RWPE2 (cell line): ENCODE data around the gene OR2V1.
"Not testable (repeated sequence)": the region's sequence is repeated elsewhere in the genome, so short reads cannot be mapped to it uniquely, and the experiment has no call there.

Source experiments
- ATAC-seq: fragments of 200-7000 bp; cut with Tn5 transposase; 3 replicates; pipeline ENCODE4 v1.9.1; 2021; ENCODE audit warnings: low read depth
- DNase-seq: peaks from one replicate; pipeline ENCODE4 v3.0.0-alpha.2; 2020; ENCODE audit warnings: low spot score
- H3K27ac ChIP-seq: fragments of 450-650 bp; 2 replicates; pipeline ENCODE4 v1.5.1; 2017; ENCODE audit warnings: mild to moderate bottlenecking; ENCODE audit not compliant: poor library complexity, severe bottlenecking
- H3K27me3 ChIP-seq: fragments of 250-450 bp; sonication (Bioruptor Pico); 2 replicates; pipeline ENCODE4 v1.5.1; 2021; ENCODE audit warnings: mild to moderate bottlenecking, moderate library complexity; ENCODE audit not compliant: insufficient read depth, poor library complexity, severe bottlenecking
- H3K36me3 ChIP-seq: fragments of 250-450 bp; sonication (Bioruptor Pico); 2 replicates; pipeline ENCODE4 v1.5.1; 2020; ENCODE audit warnings: low read depth, mild to moderate bottlenecking, moderate library complexity
- H3K4me1 ChIP-seq: fragments of 250-450 bp; sonication (Bioruptor Pico); 2 replicates; pipeline ENCODE4 v1.5.1; 2021; ENCODE audit warnings: mild to moderate bottlenecking, moderate library complexity; ENCODE audit not compliant: insufficient read depth, poor library complexity, severe bottlenecking
- H3K4me3 ChIP-seq: fragments of 250-450 bp; sonication (Bioruptor Pico); 2 replicates; pipeline ENCODE4 v1.5.1; 2021; ENCODE audit warnings: mild to moderate bottlenecking, moderate library complexity; ENCODE audit not compliant: severe bottlenecking
- H3K9me3 ChIP-seq: fragments of 250-450 bp; sonication (Bioruptor Pico); 2 replicates; pipeline ENCODE4 v1.5.1; 2021; ENCODE audit warnings: mild to moderate bottlenecking, moderate library complexity; ENCODE audit not compliant: severe bottlenecking
- CTCF ChIP-seq: fragments of 450-650 bp; IDR thresholded peaks from one replicate; pipeline ENCODE4 v1.5.1; 2017; ENCODE audit warnings: mild to moderate bottlenecking, moderate library complexity; ENCODE audit not compliant: poor library complexity, severe bottlenecking

The OR2V1 gene

DNA sequence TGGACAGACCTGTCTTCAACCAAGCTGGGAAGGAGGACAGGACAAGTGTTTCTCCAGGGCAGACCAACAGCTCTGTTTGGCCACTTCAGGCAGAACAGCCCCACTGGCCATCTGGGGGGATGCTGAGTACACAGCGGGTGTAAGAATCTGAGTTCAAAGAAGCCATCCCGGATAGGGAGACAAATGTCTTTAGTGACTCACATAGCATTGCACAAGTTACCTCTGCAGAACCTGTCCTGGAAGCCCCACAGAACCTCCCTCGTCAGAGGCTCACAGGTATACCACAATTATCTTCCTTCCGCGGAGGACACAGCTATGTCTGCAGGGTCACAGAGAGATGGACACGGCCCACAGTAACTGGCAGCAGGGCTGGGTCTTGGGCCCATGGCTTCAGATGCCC is 18.4 kb upstream of the OR2V1 start:
- Histone ChIP-seq H3K4me1 (peaks cover 30% of the 10 kb centered on the region), H3K9me3 (no peaks in the 10 kb centered on the region), H3K27me3 (no peaks in the 10 kb centered on the region), H3K27ac (no peak overlapping the region), H3K36me3 (no peaks in the 10 kb centered on the region), H3K4me3 (no peak overlapping the region)
- DNase-seq (no peak), ATAC-seq (peak; percentile 84)
- TF ChIP-seq CTCF = no peak

GRCh38 chr5:181146927-181147636 is 16.1 kb upstream of the OR2V1 start, which contains the start of gene OR2V2:
TSS of gene OR2V2 (plus strand) at chr5:181147586. CDS start at chr5:181154943, 7,357 bp downstream.
- not testable (repeated sequence) for H3K27me3 ChIP-seq, H3K4me3 ChIP-seq, H3K27ac ChIP-seq, H3K9me3 ChIP-seq, DNase-seq, ATAC-seq, H3K36me3 ChIP-seq
- H3K4me1 ChIP-seq = peaks cover 14% of the 10 kb centered on the region

DNA sequence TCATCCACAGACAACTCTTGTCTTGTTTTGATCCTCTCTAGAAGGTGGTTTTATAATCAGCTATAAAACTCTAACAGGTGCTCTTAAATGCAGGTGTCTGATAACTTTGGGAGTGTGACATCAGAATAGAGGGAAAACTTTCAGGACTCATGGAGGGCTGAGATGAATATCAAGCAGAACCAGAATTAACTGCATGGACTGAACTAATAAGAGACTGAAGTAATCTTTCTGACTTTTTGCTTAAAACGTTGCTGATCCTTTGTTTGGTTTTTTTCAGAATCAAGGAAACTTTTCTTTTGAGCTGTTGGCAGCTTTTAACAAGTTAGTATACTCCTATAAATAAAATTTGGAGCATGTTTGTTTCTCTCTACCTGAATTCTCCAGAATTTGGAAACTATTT is 14.2 kb upstream of the OR2V1 start:
- no peaks in the 10 kb centered on the region for H3K9me3 ChIP-seq
- no peak for TF ChIP-seq CTCF
- no peak for ATAC-seq

GRCh38 chr5:181142054-181142453 is 11.1 kb upstream of the OR2V1 start:
- Histone ChIP-seq H3K27me3 (peaks cover 3% of the 10 kb centered on the region), H3K4me3 (no peak overlapping the region), H3K36me3 (no peaks in the 10 kb centered on the region), H3K4me1 (no peaks in the 10 kb centered on the region), H3K27ac (no peak overlapping the region), H3K9me3 (no peaks in the 10 kb centered on the region)
- no peak for ATAC-seq
- TF ChIP-seq CTCF = no peak
- no peak for DNase-seq

More for the DNA sequence above, 14.2 kb upstream of the OR2V1 start:
- Histone ChIP-seq H3K36me3 (no peaks in the 10 kb centered on the region), H3K4me1 (peaks cover 12% of the 10 kb centered on the region), H3K4me3 (no peak overlapping the region), H3K27me3 (peaks cover 3% of the 10 kb centered on the region), H3K27ac (no peak overlapping the region)
- DNase-seq = no peak

DNA sequence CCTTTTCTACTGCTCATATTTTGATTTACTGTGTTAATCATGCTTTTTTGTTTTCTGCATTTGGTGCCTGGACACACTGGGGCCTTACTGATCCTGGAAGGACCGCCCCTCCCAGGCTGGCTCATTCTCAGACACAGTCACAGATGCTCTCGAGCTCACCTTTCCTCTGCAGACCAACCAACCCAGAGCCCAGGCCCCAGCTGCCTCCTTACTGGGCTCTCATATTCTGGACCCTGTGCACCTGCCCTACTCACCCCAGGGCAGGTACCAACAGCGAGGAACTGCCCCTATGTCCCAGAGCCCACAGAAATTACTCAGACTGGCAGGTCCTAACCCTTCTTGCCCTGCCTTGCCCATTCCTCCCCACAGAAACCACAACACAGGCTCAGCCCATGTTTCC is 9.8 kb upstream of the OR2V1 start:
- Histone ChIP-seq H3K4me3 (no peak overlapping the region), H3K27ac (no peak overlapping the region), H3K36me3 (no peaks in the 10 kb centered on the region), H3K27me3 (peaks cover 3% of the 10 kb centered on the region), H3K9me3 (no peaks in the 10 kb centered on the region), H3K4me1 (no peaks in the 10 kb centered on the region)
- ATAC-seq (no peak), DNase-seq (no peak)
- no peak for TF ChIP-seq CTCF
